Measurements from ENCODE around the gene GINS1. TPM values are rescaled to one million over a fixed set of nuclear protein-coding genes. Genes with fewer than 3 reads are reported as not detected.

GINS1 gene
- polyA plus RNA-seq, 1 of the 3 experiments (the other 2 are of a cell fraction), result 5.1 TPM

DNA sequence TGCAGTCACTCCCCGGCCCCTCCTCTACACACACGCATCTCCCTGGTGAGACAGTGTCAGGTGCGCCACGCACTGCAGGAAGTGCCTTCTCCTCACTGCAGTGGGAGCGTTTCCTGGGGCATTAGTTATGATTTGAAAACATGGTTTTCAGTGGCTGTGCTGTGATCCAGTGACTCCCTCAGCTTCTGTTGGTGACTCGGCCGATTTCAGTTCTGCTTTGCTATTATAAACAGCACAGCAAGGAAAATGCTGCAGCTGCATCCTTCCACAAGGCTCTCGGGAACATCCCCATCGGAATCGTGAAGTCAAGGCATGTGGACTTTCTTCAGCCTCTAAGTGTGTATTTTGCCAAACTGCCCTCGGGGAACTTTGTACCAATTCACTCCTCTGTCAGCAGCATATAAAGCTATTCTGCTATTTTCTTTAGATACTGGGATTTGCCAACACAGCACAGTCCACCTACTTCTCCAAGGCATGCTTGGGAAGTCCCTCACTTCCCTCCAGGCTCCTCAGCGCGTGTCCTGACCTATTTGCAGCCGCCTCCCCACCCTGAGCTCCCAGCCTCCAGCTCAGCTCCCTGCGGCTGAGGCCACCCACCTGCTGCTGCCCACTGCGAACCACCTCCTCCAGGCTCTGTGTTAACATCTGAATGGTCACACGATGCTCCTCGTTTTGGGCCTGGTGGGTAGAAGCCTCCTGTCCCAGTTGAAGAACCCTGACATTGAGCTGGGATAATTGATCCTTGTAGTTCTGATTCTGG lies 54.5 kb downstream of the GINS1 start:
- 96% methylated on average over 18 of the region's 18 CpGs for WGBS (ENCODE audit: low lambda C conversion rate)
- Histone ChIP-seq H3K4me3 (ENCODE audit: low read depth in 2 of 2, low read length in 1 of 2) (no peak overlapping the region), H3K27ac (ENCODE audit: low read depth in 2 of 2, low read length in 1 of 2) (no peak overlapping the region), H3K36me3 (replicated peaks in 1 of 2; ENCODE audit: control insufficient read depth in 1 of 2, insufficient read depth in 2 of 2, low read length in 1 of 2) (peaks cover 6 to 43% of the 10 kb centered on the region in 2 experiments), H3K9me3 (no peaks in the 10 kb centered on the region), H3K79me2 (ENCODE audit: insufficient read depth) (no peaks in the 10 kb centered on the region), H2AFZ (ENCODE audit: low read depth) (no peak overlapping the region), H3K4me1 (ENCODE audit: control insufficient read depth in 1 of 2, insufficient read depth in 2 of 2, low read depth in 1 of 2, low read length in 1 of 2) (peaks cover 0 to 15% of the 10 kb centered on the region in 2 experiments; a peak in 1 of 4 replicates), H4K20me1 (ENCODE audit: insufficient read depth) (no peaks in the 10 kb centered on the region), H3K9me2 (no peaks in the 10 kb centered on the region), H3K27me3 (ENCODE audit: insufficient read depth) (no peaks in the 10 kb centered on the region), H3K9ac (no peak overlapping the region), H3K4me2 (no peak overlapping the region), H3F3A (replicated peaks; ENCODE audit: insufficient read depth) (no peaks in the 10 kb centered on the region)
- TF ChIP-seq, protein P1, sequence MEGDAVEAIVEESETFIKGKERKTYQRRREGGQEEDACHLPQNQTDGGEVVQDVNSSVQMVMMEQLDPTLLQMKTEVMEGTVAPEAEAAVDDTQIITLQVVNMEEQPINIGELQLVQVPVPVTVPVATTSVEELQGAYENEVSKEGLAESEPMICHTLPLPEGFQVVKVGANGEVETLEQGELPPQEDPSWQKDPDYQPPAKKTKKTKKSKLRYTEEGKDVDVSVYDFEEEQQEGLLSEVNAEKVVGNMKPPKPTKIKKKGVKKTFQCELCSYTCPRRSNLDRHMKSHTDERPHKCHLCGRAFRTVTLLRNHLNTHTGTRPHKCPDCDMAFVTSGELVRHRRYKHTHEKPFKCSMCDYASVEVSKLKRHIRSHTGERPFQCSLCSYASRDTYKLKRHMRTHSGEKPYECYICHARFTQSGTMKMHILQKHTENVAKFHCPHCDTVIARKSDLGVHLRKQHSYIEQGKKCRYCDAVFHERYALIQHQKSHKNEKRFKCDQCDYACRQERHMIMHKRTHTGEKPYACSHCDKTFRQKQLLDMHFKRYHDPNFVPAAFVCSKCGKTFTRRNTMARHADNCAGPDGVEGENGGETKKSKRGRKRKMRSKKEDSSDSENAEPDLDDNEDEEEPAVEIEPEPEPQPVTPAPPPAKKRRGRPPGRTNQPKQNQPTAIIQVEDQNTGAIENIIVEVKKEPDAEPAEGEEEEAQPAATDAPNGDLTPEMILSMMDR (IDR thresholded peaks at IDR 0.05), result no peak
- TF ChIP-seq FOSL2 (IDR thresholded peaks at IDR 0.05; ENCODE audit: borderline replicate concordance, low read depth) (no peak), NFIC (IDR thresholded peaks at IDR 0.05; ENCODE audit: borderline replicate concordance) (no peak), YY1 (IDR thresholded peaks at IDR 0.05; ENCODE audit: low read depth) (no peak), JUND (IDR thresholded peaks at IDR 0.05) (no peak), REST (IDR thresholded peaks at IDR 0.05; ENCODE audit: low read depth, low read length) (no peak), NRF1 (IDR thresholded peaks at IDR 0.05; ENCODE audit: low read depth, low read length) (no peak), GABPA (IDR thresholded peaks at IDR 0.05; ENCODE audit: low read depth) (no peak), RFX5 (IDR thresholded peaks at IDR 0.05; ENCODE audit: low read length) (no peak), RAD21 (IDR thresholded peaks at IDR 0.05; ENCODE audit: low read length) (no peak), SIN3A (IDR thresholded peaks at IDR 0.05; ENCODE audit: borderline replicate concordance, low read depth, low read length) (no peak), EZH2phosphoT487 (IDR thresholded peaks at IDR 0.05; ENCODE audit: borderline replicate concordance, low read depth) (no peak), CHD2 (IDR thresholded peaks at IDR 0.05; ENCODE audit: low read length, partially characterized antibody) (no peak), GATA2 (CRISPR knock-in tag; IDR thresholded peaks at IDR 0.05) (no peak), SMC3 (IDR thresholded peaks at IDR 0.05; ENCODE audit: low read depth, low read length) (no peak), USF2 (IDR thresholded peaks at IDR 0.05; ENCODE audit: borderline replicate concordance, low read depth, low read length) (no peak), USF1 (IDR thresholded peaks at IDR 0.05; ENCODE audit: borderline replicate concordance, low read depth) (no peak), MEF2A (IDR thresholded peaks at IDR 0.05; ENCODE audit: borderline replicate concordance, low read depth) (no peak), TEAD4 (IDR thresholded peaks at IDR 0.05; ENCODE audit: borderline replicate concordance, insufficient read depth) (no peak), TAF1 (IDR thresholded peaks at IDR 0.05; ENCODE audit: borderline replicate concordance, low read depth, low read length) (no peak)
- no peak for DNase-seq
- POLR2A ChIA-PET, result no interaction called here
- CTCF ChIA-PET, result no interaction called here
